Neural progenitor cell (in vitro differentiated cells): ENCODE data around the gene CRYBB1. TPM values are rescaled to one million over a fixed set of nuclear protein-coding genes. Genes with fewer than 3 reads are reported as not detected.

Source experiments
- DNase-seq: peaks from one replicate; pipeline ENCODE4 v3.0.0-alpha.2; 2016; ENCODE audit warnings: low spot score
- H2AFZ ChIP-seq: fragments of 200-600 bp; sonication (generic); replicated peaks from 2 replicates; pipeline ENCODE4 v1.6.1; 2016; ENCODE audit warnings: antibody characterized with exemption
- H3F3A ChIP-seq: fragments of 200-600 bp; sonication (generic); 2 replicates; pipeline ENCODE4 v1.6.1; 2016; ENCODE audit warnings: antibody characterized with exemption, low read depth
- H3K27ac ChIP-seq: fragments of 200-600 bp; sonication (generic); 2 replicates; pipeline ENCODE4 v1.5.1; 2016; ENCODE audit warnings: mild to moderate bottlenecking
- H3K27me3 ChIP-seq: fragments of 200-600 bp; sonication (generic); 2 replicates; pipeline ENCODE4 v1.6.1; 2016; ENCODE audit warnings: mild to moderate bottlenecking, moderate library complexity
- H3K36me3 ChIP-seq: fragments of 200-600 bp; sonication (generic); 2 replicates; pipeline ENCODE4 v1.5.1; 2016
- H3K4me1 ChIP-seq: fragments of 200-600 bp; sonication (generic); 2 replicates; pipeline ENCODE4 v1.6.1; 2016; ENCODE audit warnings: mixed run types
- H3K4me2 ChIP-seq: fragments of 200-600 bp; sonication (generic); 2 replicates; pipeline ENCODE4 v1.6.1; 2016
- H3K4me3 ChIP-seq: fragments of 200-600 bp; sonication (generic); 2 replicates; pipeline ENCODE4 v1.5.1; 2016
- H3K79me2 ChIP-seq: fragments of 200-600 bp; sonication (generic); 2 replicates; pipeline ENCODE4 v1.6.1; 2016; ENCODE audit warnings: low read depth
- H3K9ac ChIP-seq: fragments of 200-600 bp; sonication (generic); 2 replicates; pipeline ENCODE4 v1.6.1; 2016
- H3K9me3 ChIP-seq: fragments of 200-600 bp; sonication (generic); 2 replicates; pipeline ENCODE4 v1.5.1; 2016; ENCODE audit warnings: low read depth
- H4K20me1 ChIP-seq: fragments of 200-600 bp; sonication (generic); 2 replicates; pipeline ENCODE4 v1.6.1; 2016; ENCODE audit warnings: low read depth
- H3K27ac Mint-ChIP-seq: 3 replicates; pipeline ENCODE4 v1.8.0; 2021; ENCODE audit warnings: mixed read lengths
- H3K27me3 Mint-ChIP-seq: 2 replicates; pipeline ENCODE4 v1.8.0; 2022; ENCODE audit warnings: low read depth, mild to moderate bottlenecking, inconsistent platforms, moderate library complexity, mixed read lengths; ENCODE audit not compliant: insufficient read depth
- H3K36me3 Mint-ChIP-seq: 3 replicates; pipeline ENCODE4 v1.8.0; 2021; ENCODE audit warnings: mixed read lengths
- H3K4me1 Mint-ChIP-seq: 3 replicates; pipeline ENCODE4 v1.8.0; 2021; ENCODE audit warnings: mixed read lengths
- H3K4me3 Mint-ChIP-seq: 3 replicates; pipeline ENCODE4 v1.8.0; 2021; ENCODE audit warnings: mild to moderate bottlenecking, moderate library complexity, mixed read lengths
- H3K9me3 Mint-ChIP-seq: 3 replicates; pipeline ENCODE4 v1.8.0; 2020; ENCODE audit warnings: mixed read lengths
- CTCF ChIP-seq: fragments of 200-600 bp; sonication (generic); IDR thresholded peaks from 2 replicates; pipeline ENCODE4 v1.5.1; 2017; ENCODE audit warnings: antibody characterized with exemption, mild to moderate bottlenecking
- EZH2 ChIP-seq: fragments of 200-600 bp; sonication (generic); IDR thresholded peaks from 2 replicates; pipeline ENCODE4 v1.6.1; 2017; ENCODE audit warnings: antibody characterized with exemption, mild to moderate bottlenecking, moderate library complexity
- EZH2phosphoT487 ChIP-seq: fragments of 200-600 bp; sonication (generic); IDR thresholded peaks from 2 replicates; pipeline ENCODE4 v1.6.1; 2017; ENCODE audit warnings: antibody characterized with exemption
- total RNA-seq: library from RNA; depleted of rRNA; stranded (reverse); fragments of >200 nt; gene quantifications from 2 replicates; pipeline ENCODE4 v1.2.3, GENCODE V29; 2015; ENCODE audit warnings: low replicate concordance

Gene CRYBB1
- total RNA-seq, 1 donor from 2014 or later, result not detected

DNA sequence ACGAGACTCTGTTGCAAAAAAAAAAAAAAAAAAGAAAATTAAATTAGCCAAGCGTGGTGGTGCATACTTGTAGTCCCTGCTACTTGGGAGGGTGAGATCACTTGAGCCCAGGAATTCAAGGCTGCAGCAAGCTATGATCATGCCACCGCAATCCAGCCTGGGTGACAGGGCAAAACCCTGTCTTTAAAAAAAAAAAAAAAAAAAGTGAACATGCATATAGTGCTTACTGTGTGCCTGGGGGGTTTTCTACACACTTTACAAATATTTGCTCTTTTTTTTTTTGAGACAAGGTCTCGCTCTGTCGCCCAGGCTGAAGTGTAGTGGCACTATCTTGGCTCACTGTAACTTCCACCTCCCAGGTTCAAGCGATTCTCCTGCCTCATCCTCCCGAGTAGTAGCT lies 40.7 kb downstream of the CRYBB1 start:
- H3K27ac ChIP-seq, result no peak overlapping the region
- Mint-ChIP-seq H3K4me1 (peaks cover 18% of the 10 kb centered on the region), H3K27ac (no peak overlapping the region), H3K4me3 (no peak overlapping the region), H3K9me3 (no peaks in the 10 kb centered on the region), H3K36me3 (no peaks in the 10 kb centered on the region), H3K27me3 (peaks cover 4% of the 10 kb centered on the region)
- no peak overlapping the region for H2AFZ ChIP-seq
- H3F3A ChIP-seq, result peaks cover 17% of the 10 kb centered on the region
- no peak for TF ChIP-seq CTCF
- no peak for TF ChIP-seq EZH2
- no peak for TF ChIP-seq EZH2phosphoT487
- DNase-seq, result no peak
- no peak overlapping the region for H3K4me3 ChIP-seq
- no peaks in the 10 kb centered on the region for H3K9me3 ChIP-seq
- H3K79me2 ChIP-seq, result peaks cover 55% of the 10 kb centered on the region
- peaks cover 13% of the 10 kb centered on the region for H3K4me1 ChIP-seq
- H4K20me1 ChIP-seq, result peaks cover 48% of the 10 kb centered on the region
- H3K9ac ChIP-seq, result no peak overlapping the region
- no peak overlapping the region for H3K4me2 ChIP-seq
- no peaks in the 10 kb centered on the region for H3K27me3 ChIP-seq
- H3K36me3 ChIP-seq, result no peaks in the 10 kb centered on the region

GRCh38 chr22:26576026-26576680 lies 41.7 kb downstream of the CRYBB1 start:
- no peak overlapping the region for H3K4me3 ChIP-seq
- H3K27me3 Mint-ChIP-seq, result peaks cover 4% of the 10 kb centered on the region
- H4K20me1 ChIP-seq, result peaks cover 46% of the 10 kb centered on the region
- no peaks in the 10 kb centered on the region for H3K9me3 ChIP-seq
- H3K4me1 ChIP-seq, result peaks cover 13% of the 10 kb centered on the region
- peaks cover 55% of the 10 kb centered on the region for H3K79me2 ChIP-seq
- H3K27ac Mint-ChIP-seq, result peak overlapping the region; percentile 52
- DNase-seq, result no peak
- no peaks in the 10 kb centered on the region for H3K36me3 Mint-ChIP-seq
- TF ChIP-seq CTCF, result no peak
- no peak for TF ChIP-seq EZH2phosphoT487
- no peak for TF ChIP-seq EZH2
- no peak overlapping the region for H3K4me3 Mint-ChIP-seq
- H3K27me3 ChIP-seq, result no peaks in the 10 kb centered on the region
- peaks cover 7% of the 10 kb centered on the region for H3F3A ChIP-seq
- no peak overlapping the region for H3K9ac ChIP-seq
- H3K4me1 Mint-ChIP-seq, result peaks cover 27% of the 10 kb centered on the region
- H3K36me3 ChIP-seq, result no peaks in the 10 kb centered on the region
- no peak overlapping the region for H2AFZ ChIP-seq
- H3K27ac ChIP-seq, result no peak overlapping the region
- H3K4me2 ChIP-seq, result no peak overlapping the region
- H3K9me3 Mint-ChIP-seq, result no peaks in the 10 kb centered on the region

DNA sequence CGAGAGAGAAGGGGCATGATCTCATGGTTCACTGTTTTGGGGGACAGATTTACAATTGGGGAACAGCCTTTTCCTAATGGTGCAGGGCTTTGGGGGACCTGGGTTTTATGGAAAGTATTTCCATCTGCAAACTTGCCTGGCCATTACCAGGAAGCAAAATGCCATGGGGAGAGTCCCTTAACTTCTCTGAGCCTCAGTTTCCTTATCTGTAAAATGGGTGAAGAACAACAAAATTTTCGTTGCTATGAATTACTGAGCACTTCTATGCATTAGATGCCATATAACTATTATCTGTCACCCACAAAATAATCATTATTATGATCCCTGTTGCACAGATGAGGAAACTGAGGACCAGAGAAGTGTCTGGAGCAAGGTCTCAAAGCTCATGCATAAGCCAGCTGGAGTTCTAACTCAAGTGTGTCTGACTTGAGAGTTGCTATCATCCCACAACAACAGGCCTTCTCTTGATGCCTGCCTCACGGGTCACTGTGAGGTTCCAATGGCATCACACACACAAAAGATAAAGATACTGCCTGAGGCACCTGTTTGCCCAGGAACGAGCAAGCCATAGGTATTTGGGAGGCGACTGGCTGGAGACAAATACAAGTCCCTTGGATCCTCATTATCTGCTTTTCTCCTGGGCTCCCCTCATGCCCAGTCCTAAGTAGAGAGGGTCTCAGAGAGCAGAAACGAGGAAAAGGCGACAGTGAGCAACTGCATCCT lies 43.7 kb downstream of the CRYBB1 start:
- H3K9me3 ChIP-seq, result no peaks in the 10 kb centered on the region
- H3K27ac ChIP-seq, result no peak overlapping the region
- peaks cover 36% of the 10 kb centered on the region for H4K20me1 ChIP-seq
- no peak for DNase-seq
- H3F3A ChIP-seq, result peaks cover 4% of the 10 kb centered on the region
- TF ChIP-seq EZH2phosphoT487 (no peak), CTCF (no peak), EZH2 (no peak)
- peaks cover 48% of the 10 kb centered on the region for H3K79me2 ChIP-seq
- H3K27me3 Mint-ChIP-seq, result peaks cover 4% of the 10 kb centered on the region
- no peaks in the 10 kb centered on the region for H3K9me3 Mint-ChIP-seq
- no peak overlapping the region for H3K4me3 ChIP-seq
- no peaks in the 10 kb centered on the region for H3K27me3 ChIP-seq
- H3K27ac Mint-ChIP-seq, result no peak overlapping the region
- no peak overlapping the region for H2AFZ ChIP-seq
- H3K9ac ChIP-seq, result no peak overlapping the region
- H3K4me2 ChIP-seq, result no peak overlapping the region
- no peaks in the 10 kb centered on the region for H3K36me3 ChIP-seq
- no peak overlapping the region for H3K4me3 Mint-ChIP-seq
- peaks cover 32% of the 10 kb centered on the region for H3K4me1 Mint-ChIP-seq
- no peaks in the 10 kb centered on the region for H3K4me1 ChIP-seq
- no peaks in the 10 kb centered on the region for H3K36me3 Mint-ChIP-seq
